ENCODE measurements around the gene ZNF888.

DNA sequence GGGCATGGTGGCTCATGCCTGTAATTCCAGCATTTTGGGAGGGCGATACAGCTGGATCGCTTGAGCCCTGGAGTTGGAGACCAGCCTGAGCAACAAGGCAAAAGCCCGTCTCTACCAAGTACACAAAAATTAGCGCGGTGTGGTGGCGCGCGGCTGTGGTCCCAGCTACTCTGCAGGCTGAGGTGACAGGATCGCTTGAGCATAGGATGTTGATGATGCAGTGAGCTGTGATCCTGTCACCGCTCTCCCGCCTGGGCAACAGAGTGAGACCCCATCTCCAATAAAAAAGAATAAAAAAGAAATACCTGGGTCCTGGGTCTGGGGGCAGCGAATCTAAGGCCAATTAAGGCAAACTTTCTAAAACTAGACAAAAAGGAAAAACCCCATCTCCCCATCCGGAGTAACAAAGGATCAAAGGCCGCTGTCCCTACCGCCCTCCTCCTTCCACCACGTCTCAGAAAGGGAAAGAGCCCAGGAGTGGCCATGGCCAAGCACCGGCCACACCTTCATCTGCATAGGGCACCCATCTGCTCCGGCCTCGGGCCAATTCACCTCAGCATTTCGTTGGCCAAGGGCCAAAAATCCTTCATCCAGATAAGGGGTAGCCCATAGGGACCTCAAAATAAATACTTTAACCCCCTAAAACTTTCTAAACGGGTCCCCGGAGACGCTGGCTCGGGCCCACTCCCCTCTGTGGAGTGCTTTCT, 26.6 kb downstream of the ZNF888 start:
- TF ChIP-seq CTCF (conservative IDR thresholded peaks at IDR 0.05; ENCODE audit: low read length) (no peak), EZH2phosphoT487 (IDR thresholded peaks at IDR 0.05; ENCODE audit: borderline replicate concordance, low read depth, low read length) (no peak)

All from OCI-LY7 (cell line).